GM18505 (cell line): ENCODE measurements around the gene ADAT1.

ENCODE experiments used
- ATAC-seq: cut with Tn5 transposase; IDR thresholded peaks from one replicate; pipeline ENCODE4 v1.9.1; 2021; ENCODE audit not compliant: unreplicated experiment
- POLR2A ChIP-seq: IDR thresholded peaks from 4 replicates; pipeline ENCODE4 v1.6.1; 2011; ENCODE audit warnings: borderline replicate concordance; ENCODE audit not compliant: insufficient read depth, insufficient read length; ENCODE audit errors: extremely low read depth

ADAT1 gene

GRCh38 chr16:75622761-75623605 is at the start of gene ADAT1:
ADAT1 (minus strand) TSS chr16:75623281; CDS start chr16:75620799, 2,482 bp downstream.
- peak; percentile 93 for TF ChIP-seq POLR2A
- peak; percentile 91 for ATAC-seq

DNA sequence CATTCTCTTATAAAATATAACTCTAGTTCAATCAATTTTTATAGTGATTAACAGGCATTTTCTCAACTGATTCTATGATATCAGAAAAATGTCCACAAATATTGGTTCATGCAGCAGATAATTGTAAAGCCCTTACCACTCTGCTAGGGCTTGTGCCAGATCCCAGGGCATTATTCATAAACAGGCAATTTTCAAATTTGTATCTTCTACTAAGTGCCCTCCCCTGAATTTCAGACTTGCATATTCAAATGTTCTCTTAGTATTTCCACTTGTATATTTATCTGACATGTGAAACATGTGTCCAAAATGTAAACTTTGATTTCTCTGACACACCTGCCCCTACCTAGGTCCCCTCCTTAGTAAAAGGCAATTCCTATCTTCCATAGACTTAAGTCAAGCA is 44.4 kb upstream of the ADAT1 start:
- no peak for ATAC-seq
- no peak for TF ChIP-seq POLR2A

GRCh38 chr16:75660726-75661302 is 37.7 kb upstream of the ADAT1 start:
- no peak for TF ChIP-seq POLR2A
- ATAC-seq, result no peak

DNA sequence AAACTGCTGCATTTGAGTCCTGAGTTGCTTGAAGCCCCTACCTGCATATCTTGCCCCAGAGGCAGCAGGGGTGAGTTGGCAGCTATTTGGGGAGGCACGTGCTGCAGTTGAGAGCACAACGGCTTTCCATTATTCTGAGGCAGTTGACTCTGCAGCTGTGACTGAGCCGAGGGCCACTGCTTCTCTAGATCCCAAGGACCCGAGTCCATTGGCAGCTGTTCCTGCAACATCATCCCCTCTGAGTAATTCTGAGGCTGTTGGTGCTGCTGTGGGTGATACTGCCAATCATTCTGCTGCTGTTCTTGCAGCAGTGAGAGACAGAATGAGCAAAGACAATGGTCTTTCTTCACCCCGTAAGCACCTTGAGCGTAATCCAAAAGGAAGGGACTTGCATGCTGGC is 37.2 kb upstream of the ADAT1 start:
- no peak for TF ChIP-seq POLR2A
- ATAC-seq, result no peak

DNA sequence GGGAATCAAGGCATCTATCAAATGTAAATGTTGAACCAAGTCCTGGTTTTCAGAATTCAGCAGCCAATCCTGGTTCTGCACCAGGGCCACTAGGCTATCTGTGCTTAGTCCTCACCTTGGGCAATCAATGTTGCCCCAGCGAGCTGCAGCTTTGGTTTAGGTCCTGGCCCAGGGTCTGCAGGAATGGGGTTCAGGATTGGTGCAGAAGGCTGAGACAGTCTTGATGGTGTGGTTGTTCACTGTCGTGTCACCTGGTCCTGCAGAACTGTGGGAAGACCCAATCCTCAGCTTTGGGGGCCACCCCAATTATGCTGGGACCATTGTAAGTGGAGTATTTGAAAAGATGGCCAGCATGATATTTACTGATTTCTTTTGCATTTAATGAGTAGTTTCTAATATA is 35.1 kb upstream of the ADAT1 start:
- no peak for TF ChIP-seq POLR2A
- ATAC-seq, result no peak

GRCh38 chr16:75653922-75654321 is 30.8 kb upstream of the ADAT1 start:
- no peak for ATAC-seq

GRCh38 chr16:75648265-75649076 is 25.4 kb upstream of the ADAT1 start:
- TF ChIP-seq POLR2A, result peak; percentile 67

More at GRCh38 chr16:75653922-75654321, 30.8 kb upstream of the ADAT1 start:
- TF ChIP-seq POLR2A, result no peak

GRCh38 chr16:75647492-75648264 is 24.6 kb upstream of the ADAT1 start, which contains the start of the genes KARS1 and TERF2IP:
KARS1 (minus strand) TSS chr16:75647665; CDS start chr16:75647639, 26 bp downstream.
TERF2IP (plus strand) TSS chr16:75647773; CDS start chr16:75647883, 110 bp downstream.
- ATAC-seq, result peak; percentile 80
- TF ChIP-seq POLR2A, result peak; percentile 95

More at GRCh38 chr16:75648265-75649076, 25.4 kb upstream of the ADAT1 start:
- ATAC-seq, result peak; percentile 39

DNA sequence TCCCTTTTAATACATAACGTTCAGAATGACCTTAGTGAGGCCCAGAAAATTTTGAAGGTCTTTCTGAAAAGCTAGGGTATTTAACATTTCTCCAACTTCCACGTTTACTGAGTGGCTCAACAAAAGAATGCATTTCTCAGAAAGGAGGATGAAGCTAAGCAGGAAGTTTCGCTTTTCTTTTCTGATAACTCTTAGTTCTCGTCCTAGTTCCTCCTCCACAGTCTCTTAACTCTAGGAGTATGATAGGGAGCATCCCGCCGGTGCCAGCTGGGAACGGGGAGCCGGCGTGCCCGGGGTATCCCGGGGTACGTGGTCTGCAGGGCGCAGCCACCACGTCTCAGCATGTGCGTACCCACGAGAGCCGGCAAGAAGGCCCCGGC is 24.0 kb upstream of the ADAT1 start:
- peak; percentile 22 for ATAC-seq
- TF ChIP-seq POLR2A, result no peak

GRCh38 chr16:75644240-75645012 is 21.3 kb upstream of the ADAT1 start:
- no peak for ATAC-seq
- TF ChIP-seq POLR2A, result no peak

DNA sequence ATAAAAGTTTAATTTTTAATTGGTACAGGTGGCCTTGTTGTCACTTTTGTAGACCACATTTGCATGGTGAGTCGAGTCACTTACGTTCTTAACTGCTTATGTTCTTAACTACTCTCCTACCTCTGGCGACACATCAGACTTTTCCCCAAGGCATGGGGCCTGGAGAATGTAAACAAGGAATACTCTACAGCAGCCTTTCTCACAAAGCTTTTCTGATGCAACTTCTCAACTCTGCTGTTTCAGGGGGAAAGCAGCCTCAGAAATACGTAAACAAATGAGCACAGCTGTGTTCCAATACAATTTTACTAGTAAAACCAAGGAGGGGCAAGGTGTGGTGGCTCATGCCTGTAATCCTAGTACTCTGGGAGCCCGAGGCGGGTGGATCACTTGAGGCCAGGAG is 17.5 kb upstream of the ADAT1 start:
- no peak for TF ChIP-seq POLR2A
- no peak for ATAC-seq

- TF ChIP-seq POLR2A, result no peak
These were observed 12.0 kb upstream of the ADAT1 start for GRCh38 chr16:75635036-75635435.

GRCh38 chr16:75632857-75633256 is 9.8 kb upstream of the ADAT1 start:
- no peak for ATAC-seq
- no peak for TF ChIP-seq POLR2A

More at GRCh38 chr16:75635036-75635435, 12.0 kb upstream of the ADAT1 start:
- no peak for ATAC-seq

DNA sequence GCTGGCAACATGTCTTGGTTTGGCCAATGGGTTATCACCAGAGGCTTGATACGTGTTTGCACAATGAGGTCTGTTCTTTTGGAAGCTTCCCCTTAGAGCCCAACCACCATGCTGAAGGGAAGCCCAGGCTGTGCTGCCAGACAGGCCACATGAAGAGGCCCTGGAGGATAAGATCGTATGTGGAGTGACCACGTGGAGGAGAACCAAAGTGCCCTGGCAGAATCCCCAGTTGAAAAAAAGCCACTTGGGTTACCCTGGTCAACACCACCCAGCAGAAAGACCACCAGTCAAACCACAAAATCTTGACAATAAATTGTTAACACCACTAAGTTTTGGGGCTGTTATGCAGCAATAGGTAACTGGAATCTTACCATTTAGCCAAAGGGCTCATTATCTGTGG is 7.0 kb upstream of the ADAT1 start:
- no peak for TF ChIP-seq POLR2A
- no peak for ATAC-seq
